Erythroblast (primary cell): Measurements from ENCODE around the gene TMEM217.

ENCODE experiments used
- DNase-seq, 2 experiments: peaks; one replicate each; lab custom pipeline; 2025; lab: John Stamatoyannopoulos, UW
- GATA1 ChIP-seq: IDR thresholded peaks from 2 replicates; pipeline ENCODE4 v1.6.1; 2011; ENCODE audit warnings: low read depth, mild to moderate bottlenecking, control low read depth, low read length, moderate library complexity
- POLR2A ChIP-seq: IDR thresholded peaks from 2 replicates; pipeline ENCODE4 v1.6.1; 2011; ENCODE audit warnings: mild to moderate bottlenecking, low read length

TMEM217 gene

GRCh38 chr6:37172912-37173492, 84.9 kb downstream of the TMEM217 start:
- TF ChIP-seq GATA1, result no peak
- TF ChIP-seq POLR2A, result no peak
- peak in 1 of 2 experiments; percentile 68 for DNase-seq

GRCh38 chr6:37171970-37172812, 85.8 kb downstream of the TMEM217 start:
- TF ChIP-seq GATA1 (no peak), POLR2A (peak; percentile 87)
- DNase-seq, result peak; percentile 92 to 96

- TF ChIP-seq POLR2A (no peak), GATA1 (no peak)
- DNase-seq, result peak; percentile 75 to 84
Observed at GRCh38 chr6:37171201-37171969, 86.6 kb downstream of the TMEM217 start.

- TF ChIP-seq POLR2A (peak; percentile 91), GATA1 (no peak)
- DNase-seq, result peak; percentile 74 to 84
Observed at GRCh38 chr6:37170273-37171200, 87.4 kb downstream of the TMEM217 start.

GRCh38 chr6:37169496-37170272, 88.3 kb downstream of the TMEM217 start, which contains the start of gene PIM1:
Gene PIM1 (plus strand): TSS chr6:37170152. CDS start chr6:37170576, 424 bp downstream.
- DNase-seq, result peak; percentile 99 to 100
- TF ChIP-seq POLR2A (no peak), GATA1 (no peak)

- TF ChIP-seq POLR2A, result peak; percentile 58
- TF ChIP-seq GATA1, result no peak
- peak; percentile 69 to 85 for DNase-seq
Observed at GRCh38 chr6:37168811-37169495, 89.0 kb downstream of the TMEM217 start.

- peak in 1 of 2 experiments; percentile 51 for DNase-seq
- TF ChIP-seq POLR2A, result no peak
- no peak for TF ChIP-seq GATA1
Observed at GRCh38 chr6:37168163-37168758, 89.7 kb downstream of the TMEM217 start.

- TF ChIP-seq POLR2A (no peak), GATA1 (no peak)
- DNase-seq, result no peak
Observed at GRCh38 chr6:37162740-37163139, 95.2 kb downstream of the TMEM217 start.
